DMS153 treated with DMSO at 0.1 percent for 48 hours (cell line): ENCODE results near the gene LAMA2.

Source experiments
- DNase-seq: peaks from one replicate; lab custom pipeline; 2025; ENCODE audit not compliant: unreplicated experiment; lab: John Stamatoyannopoulos, UW

Gene LAMA2

GRCh38 chr6:129417416-129418086, 534.6 kb downstream of the LAMA2 start:
- DNase-seq: no peak

DNA sequence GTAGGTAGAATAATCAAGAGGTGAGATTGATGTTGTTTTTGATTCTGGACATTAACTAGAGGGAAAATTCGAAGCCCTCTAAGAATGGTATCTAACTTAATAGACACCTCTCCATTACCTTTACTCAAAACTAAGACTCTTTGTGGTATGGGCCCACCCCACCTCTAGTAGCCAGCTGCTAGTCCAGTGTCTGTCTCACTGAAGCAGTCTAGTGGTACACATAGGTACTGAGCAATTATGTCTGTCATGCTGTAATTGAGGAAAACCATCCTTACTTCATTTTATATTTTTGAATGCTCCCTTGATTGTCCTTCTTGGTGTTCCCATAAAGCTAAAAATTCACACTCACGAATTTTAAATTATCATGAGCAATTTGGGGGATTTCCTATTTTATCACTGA, 536.4 kb downstream of the LAMA2 start:
- DNase-seq: no peak

GRCh38 chr6:129426343-129426742, 543.4 kb downstream of the LAMA2 start:
- no peak for DNase-seq

DNA sequence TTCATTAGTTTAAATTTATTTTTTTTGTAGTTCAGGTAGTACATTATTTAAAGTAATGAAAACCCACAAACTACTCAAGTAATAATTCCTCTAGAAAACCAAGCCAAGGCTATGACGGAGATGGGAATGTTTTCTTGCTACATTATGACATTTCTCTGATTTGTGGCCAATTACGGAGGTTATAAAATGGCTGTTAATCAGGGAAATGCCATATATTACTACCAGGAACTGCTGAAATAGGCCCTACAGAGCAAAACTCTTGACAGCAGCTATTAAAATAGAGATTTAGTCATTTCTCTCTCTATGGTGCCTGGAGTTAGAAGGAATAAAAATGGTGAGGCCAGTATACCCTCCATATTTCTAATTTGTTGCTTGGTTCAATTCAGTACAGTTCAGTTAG, 547.0 kb downstream of the LAMA2 start:
- DNase-seq: no peak

DNA sequence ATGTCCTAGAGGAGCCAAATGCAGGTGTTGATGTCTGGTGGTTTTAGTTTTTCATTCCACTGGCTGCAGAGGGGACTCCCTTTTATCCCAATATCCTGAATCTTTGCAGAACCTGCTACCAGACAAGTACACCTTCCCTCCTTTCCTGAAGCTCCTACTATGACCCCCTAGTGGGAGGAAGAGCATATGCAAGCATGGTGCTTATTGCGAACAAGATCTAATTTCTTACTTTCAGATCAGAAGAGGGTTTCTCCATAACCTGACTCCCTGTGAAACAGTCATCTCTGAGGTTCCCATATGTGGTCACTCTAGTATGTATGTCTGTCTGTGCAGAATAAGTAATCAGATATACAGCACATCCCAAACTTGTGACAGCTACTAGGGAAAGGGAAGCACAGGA, 549.8 kb downstream of the LAMA2 start:
- no peak for DNase-seq

DNA sequence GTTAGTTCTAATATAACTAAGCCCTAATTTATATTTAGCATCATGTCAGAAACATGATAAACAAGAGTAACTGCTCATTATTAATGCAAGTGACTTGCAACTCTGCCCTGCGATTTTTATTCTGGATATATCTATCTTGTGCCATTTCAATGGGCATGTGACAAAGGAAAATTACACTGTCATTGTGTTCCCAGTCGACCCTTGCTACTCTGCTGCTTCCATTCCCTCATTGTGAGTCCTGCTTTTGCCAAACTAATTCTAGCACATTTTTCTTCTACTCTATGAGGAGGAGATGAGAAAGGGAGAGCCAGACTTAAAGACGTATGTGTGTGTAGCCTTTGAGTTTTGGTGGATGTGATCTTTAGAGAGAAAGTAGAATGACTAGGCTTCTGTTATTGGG, 551.2 kb downstream of the LAMA2 start:
- DNase-seq: no peak

GRCh38 chr6:129440691-129441090, 557.8 kb downstream of the LAMA2 start:
- DNase-seq: no peak

GRCh38 chr6:129444683-129445082, 561.7 kb downstream of the LAMA2 start:
- DNase-seq: no peak

GRCh38 chr6:129446272-129447197, 563.6 kb downstream of the LAMA2 start:
- no peak for DNase-seq

- DNase-seq: no peak
These were observed 564.2 kb downstream of the LAMA2 start for GRCh38 chr6:129447198-129447565.

GRCh38 chr6:129448965-129449364, 566.0 kb downstream of the LAMA2 start:
- DNase-seq: no peak

- DNase-seq: no peak
These were observed 568.2 kb downstream of the LAMA2 start for GRCh38 chr6:129451187-129451586.

GRCh38 chr6:129453073-129453472, 570.1 kb downstream of the LAMA2 start:
- DNase-seq: no peak

GRCh38 chr6:129454488-129454887, 571.5 kb downstream of the LAMA2 start:
- no peak for DNase-seq

DNA sequence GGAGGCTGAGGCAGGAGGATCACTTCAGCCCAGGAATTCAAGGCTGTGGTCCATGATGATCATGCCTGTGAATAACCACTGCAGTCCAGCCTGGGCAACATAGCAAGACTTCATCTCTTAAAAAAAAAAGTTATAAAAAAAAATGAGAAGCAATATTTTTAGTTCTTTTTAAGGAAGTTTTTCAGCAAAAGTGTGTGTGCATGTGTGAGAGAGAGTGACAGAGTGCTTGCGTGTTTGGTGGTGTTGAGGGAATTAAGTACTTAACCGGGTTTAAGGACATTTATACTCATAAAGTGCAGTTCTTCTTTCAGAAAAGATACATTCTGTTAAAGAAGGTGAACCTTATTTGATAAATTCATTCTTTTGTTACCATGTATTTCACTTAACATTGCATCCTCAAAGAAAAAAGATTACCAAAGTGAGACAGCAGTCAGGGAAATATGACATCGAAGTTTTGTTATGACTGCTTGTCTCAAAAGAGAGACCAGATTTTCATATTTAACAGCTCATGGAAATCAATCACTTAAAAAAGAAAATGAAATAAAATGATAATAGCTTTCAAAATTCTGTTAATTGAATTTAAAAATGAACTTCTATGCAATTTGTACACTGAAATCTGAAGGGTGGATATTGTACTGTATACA, 572.3 kb downstream of the LAMA2 start:
- no peak for DNase-seq

DNA sequence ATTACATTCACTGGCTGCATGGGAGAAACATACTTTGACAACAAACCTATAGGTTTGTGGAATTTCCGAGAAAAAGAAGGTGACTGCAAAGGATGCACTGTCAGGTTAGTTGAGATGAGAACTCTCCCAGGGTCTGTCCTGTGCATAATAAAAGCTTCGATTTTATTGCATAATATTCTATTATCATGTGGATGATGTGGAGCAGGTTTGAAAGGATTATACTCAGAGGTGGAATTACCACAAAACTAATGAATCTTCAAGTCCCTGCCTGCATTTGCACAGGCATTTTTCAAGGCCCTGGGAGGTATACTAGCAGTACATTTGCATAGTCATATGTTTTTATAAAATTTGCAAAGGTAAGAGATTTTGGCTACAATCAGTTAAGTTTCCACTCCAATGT, 577.3 kb downstream of the LAMA2 start:
- no peak for DNase-seq

GRCh38 chr6:129469070-129469662, 586.2 kb downstream of the LAMA2 start:
- no peak for DNase-seq

DNA sequence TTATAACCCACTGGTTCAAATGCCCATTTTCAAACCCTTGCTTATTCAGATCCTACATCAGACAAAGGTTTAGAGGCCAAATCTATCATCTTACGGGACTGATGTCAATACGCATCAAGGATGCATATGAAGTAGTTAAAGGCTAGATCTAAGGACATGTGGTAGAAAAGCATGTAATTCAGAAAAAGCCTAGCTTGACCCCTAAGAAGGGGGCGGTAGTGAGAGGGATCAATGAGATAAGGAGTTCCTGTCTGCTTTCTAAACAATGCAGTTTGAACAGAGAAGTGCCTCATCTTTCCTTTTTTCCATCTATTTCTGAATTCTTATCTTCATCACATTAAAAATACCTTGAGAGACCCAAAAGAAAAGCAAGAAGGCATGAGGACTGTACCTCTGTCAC, 589.3 kb downstream of the LAMA2 start:
- no peak for DNase-seq

DNA sequence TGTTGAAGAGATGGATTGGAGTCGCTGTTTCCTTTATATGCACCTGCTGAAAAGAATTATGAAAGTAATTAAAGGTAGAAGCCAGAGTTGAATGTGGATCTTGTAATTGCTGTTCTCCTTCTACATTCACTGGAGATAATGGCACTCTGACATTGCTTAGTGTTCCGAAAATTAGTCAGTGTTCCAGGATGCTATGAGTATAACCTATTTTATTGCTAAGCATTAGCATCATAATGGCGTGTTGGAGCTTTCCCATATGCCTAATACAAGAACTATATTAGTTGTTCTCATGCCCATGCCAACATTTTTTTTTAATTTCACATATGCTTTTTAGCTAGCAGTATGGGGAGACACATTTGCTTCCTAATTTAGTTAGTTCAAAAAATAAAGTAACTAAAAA, 590.6 kb downstream of the LAMA2 start:
- DNase-seq: no peak

GRCh38 chr6:129475477-129476247, 592.7 kb downstream of the LAMA2 start:
- DNase-seq: no peak

DNA sequence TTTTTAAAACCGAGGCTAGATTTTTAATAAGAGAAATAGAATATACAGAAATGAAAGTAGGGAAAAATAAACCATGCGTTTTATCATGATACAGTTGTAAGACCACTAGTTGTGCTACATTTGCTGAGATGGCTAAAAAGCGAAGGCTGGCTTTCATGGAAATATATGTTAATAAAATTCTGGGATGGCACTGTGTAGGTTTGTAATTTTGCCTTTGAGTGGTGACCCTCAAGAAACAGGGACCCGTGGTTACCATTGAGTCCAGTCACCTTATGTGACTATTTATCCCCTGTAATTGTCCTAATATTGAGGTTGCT, 593.3 kb downstream of the LAMA2 start:
- DNase-seq: no peak
